HAP-1 (cell line): ENCODE results near the gene CCND1.
A peak's percentile ranks its signal among the peaks of the same experiment; 100 is the strongest.

Experiments
- DNase-seq, 2 experiments: peaks; one replicate each; pipeline ENCODE4 v3.0.0-alpha.2; 2016 to 2020; ENCODE audit warnings: low spot score in 2 of 2
- H3K27me3 ChIP-seq: fragments of 250-450 bp; sonication (Bioruptor Pico); 2 replicates; pipeline ENCODE4 v1.5.1; 2020; ENCODE audit warnings: low read depth, mild to moderate bottlenecking, moderate library complexity
- H3K36me3 ChIP-seq: fragments of 250-450 bp; sonication (Bioruptor Pico); replicated peaks from 2 replicates; pipeline ENCODE4 v1.5.1; 2020; ENCODE audit warnings: mild to moderate bottlenecking
- H3K4me1 ChIP-seq: fragments of 250-450 bp; sonication (Bioruptor Pico); 2 replicates; pipeline ENCODE4 v1.5.1; 2020; ENCODE audit warnings: mild to moderate bottlenecking
- H3K4me3 ChIP-seq: fragments of 250-450 bp; sonication (Bioruptor Pico); 2 replicates; pipeline ENCODE4 v1.5.1; 2020; ENCODE audit warnings: mild to moderate bottlenecking, moderate library complexity
- H3K9me3 ChIP-seq: fragments of 250-450 bp; sonication (Bioruptor Pico); 2 replicates; pipeline ENCODE4 v1.5.1; 2020; ENCODE audit warnings: mild to moderate bottlenecking, moderate library complexity
- in situ Hi-C: fragments of 300-500 bp; cut with MboI; formaldehyde crosslinking; loops from 3 replicates; pipeline ENCODE4 v1.14.3; 2020; ENCODE audit warnings: low sequenced_read_pairs, inconsistent platforms, mixed read lengths

CCND1 gene

DNA sequence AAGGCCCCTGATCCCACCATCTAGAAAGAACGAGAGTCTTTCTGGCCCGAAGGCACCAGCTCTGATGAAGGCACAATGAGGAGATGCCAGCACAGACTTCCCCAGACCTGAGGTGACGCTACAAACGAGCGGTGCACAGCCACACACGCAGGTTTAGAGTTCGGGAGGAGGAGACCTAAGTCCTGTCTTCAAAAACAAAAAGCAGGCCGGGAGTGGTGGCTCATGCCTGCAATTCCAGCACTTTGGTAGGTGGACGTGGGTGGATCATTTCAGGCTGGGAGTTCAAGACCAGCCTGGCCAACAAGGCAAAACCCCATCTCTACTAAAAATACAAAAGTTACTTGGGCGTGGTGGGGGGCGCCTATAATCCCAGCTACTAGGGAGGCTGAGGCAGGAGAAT lies 24.7 kb downstream of the CCND1 start:
- H3K4me3 ChIP-seq = no peak overlapping the region
- DNase-seq = no peak
- H3K27me3 ChIP-seq = no peaks in the 10 kb centered on the region
- no peaks in the 10 kb centered on the region for H3K9me3 ChIP-seq
- peaks cover 10% of the 10 kb centered on the region for H3K36me3 ChIP-seq
- H3K4me1 ChIP-seq = no peaks in the 10 kb centered on the region; the same call in 1 of the 2 replicates
- in situ Hi-C loops = loop anchor here (25.0 kb wide), 1 partner anchor 1403 kb away; the partner anchor contains the start of gene C11orf24

GRCh38 chr11:69666261-69666660 lies 25.3 kb downstream of the CCND1 start:
- Histone ChIP-seq H3K36me3 (peaks cover 12% of the 10 kb centered on the region), H3K9me3 (no peaks in the 10 kb centered on the region), H3K4me1 (no peaks in the 10 kb centered on the region; the same call in none of the 2 replicates), H3K27me3 (no peaks in the 10 kb centered on the region), H3K4me3 (no peak overlapping the region)
- no peak for DNase-seq
- in situ Hi-C loops = loop anchor here (25.0 kb wide), 1 partner anchor 1404 kb away; the partner anchor contains the start of gene C11orf24

DNA sequence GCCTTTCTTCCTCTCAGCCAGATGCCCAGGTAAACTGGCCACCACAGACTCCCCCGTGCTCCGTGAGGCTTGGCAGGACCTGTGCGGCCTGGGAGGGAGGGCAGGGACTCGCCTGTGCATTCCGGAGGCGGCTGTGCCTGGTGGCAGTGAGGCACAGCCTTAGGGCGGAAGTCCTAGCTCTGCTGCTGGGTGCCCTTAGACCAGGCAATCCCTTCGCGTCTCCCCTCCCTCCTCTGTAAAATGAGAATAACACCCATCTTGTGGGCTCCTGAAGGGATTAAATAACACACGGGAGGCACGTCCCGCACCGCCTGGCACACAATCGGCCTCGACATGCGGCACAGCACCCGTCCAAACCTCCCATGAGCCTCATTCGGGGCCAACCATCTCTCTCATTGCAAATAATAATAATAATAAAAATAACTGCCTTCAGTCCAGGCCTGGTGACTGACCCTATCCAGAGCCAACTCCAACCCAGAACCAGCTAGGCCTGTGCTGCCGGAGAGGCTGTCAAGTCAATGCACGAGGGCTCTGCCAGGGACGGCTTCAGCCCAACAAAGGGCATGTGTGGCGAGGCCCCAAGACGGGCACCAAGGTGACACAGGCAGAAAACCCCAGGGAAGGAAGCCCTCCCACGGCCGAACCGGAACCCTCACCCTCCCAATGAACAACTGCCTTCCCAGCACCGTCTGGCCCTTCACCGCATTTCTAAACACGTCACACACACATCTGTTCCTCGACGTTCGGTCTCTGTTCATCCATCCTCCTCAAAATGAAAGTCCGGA lies 26.0 kb downstream of the CCND1 start:
- Histone ChIP-seq H3K36me3 (peaks cover 18% of the 10 kb centered on the region), H3K9me3 (no peaks in the 10 kb centered on the region), H3K4me3 (no peak overlapping the region), H3K27me3 (no peaks in the 10 kb centered on the region), H3K4me1 (no peaks in the 10 kb centered on the region; the same call in none of the 2 replicates)
- in situ Hi-C loops = loop anchor here (25.0 kb wide), 1 partner anchor 1405 kb away; the partner anchor contains the start of gene C11orf24
- DNase-seq = no peak

DNA sequence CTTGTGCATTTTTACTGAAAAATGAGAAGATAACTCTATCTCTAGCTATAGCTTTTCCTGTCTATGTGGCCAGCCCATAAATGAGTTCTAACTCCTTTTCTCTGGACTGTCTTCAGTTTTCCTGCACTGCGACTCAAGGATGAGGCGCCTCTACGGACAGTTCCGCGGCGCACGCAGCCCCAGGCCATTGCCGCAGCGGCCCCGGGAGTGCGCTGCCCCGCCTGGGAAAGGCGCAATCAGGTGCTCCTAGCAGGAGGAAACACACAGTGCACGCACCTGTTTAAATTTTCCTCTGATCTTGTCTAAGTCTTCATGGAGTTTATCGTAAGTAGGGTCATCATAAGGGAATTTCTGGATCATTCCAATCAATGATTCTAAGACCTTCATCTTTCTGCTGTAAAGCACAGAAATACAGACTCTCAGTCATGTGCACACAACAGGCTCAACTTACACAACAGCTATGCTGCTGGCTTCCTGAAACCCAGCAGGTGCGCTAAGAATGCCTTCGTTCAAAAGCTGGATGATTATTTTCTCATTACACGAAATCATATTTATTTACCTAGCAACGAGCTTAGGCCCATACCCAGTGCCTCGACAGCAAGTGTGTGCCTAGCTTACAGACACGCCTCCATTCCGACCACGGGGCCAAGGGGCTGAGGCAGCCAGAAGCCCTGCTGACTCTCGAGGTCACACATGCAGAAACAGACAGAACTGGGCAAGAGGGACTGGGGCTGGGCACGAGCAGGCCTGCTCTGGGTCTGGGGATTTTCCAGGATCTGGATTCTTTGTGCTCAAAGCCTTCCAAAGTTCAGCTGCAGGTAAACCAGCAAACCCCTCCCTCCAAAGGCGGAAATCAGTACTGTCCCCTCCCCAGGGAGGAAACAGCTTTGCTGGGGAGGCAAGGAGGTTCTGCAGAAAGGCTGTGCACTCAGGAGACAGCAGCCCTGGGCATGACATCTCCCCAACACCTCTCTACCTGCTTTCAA lies 27.0 kb downstream of the CCND1 start:
- H3K4me3 ChIP-seq = no peak overlapping the region
- no peaks in the 10 kb centered on the region for H3K9me3 ChIP-seq
- in situ Hi-C loops = loop anchor here (25.0 kb wide), 1 partner anchor 1406 kb away; the partner anchor contains the start of gene C11orf24
- H3K36me3 ChIP-seq = peaks cover 18% of the 10 kb centered on the region
- no peaks in the 10 kb centered on the region for H3K27me3 ChIP-seq
- DNase-seq = no peak
- H3K4me1 ChIP-seq = no peaks in the 10 kb centered on the region; the same call in none of the 2 replicates

DNA sequence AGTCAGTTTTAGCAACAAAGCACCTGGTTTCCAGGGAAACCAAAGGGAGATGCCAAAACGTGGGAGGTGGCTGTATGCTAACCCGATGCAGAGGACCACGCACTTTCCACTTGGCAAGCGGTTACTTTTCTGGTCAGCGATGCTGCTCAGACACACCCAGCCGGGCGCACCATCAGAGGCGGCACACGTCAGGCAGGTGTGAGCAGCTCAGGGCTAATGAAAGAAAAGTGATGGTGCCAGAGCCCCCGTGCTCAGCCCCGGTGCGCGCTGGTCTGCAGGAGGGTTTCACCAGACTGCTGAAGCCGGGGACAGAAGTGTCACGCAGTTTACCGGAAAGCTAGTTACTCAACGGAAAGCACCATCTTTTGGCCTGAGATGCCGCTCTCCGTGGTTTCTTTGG lies 28.5 kb downstream of the CCND1 start:
- Histone ChIP-seq H3K4me1 (peaks cover 3% of the 10 kb centered on the region), H3K36me3 (peaks cover 22% of the 10 kb centered on the region), H3K27me3 (no peaks in the 10 kb centered on the region), H3K4me3 (no peak overlapping the region), H3K9me3 (no peaks in the 10 kb centered on the region)
- in situ Hi-C loops = loop anchor here (25.0 kb wide), 1 partner anchor 1407 kb away; the partner anchor contains the start of gene C11orf24
- no peak for DNase-seq

DNA sequence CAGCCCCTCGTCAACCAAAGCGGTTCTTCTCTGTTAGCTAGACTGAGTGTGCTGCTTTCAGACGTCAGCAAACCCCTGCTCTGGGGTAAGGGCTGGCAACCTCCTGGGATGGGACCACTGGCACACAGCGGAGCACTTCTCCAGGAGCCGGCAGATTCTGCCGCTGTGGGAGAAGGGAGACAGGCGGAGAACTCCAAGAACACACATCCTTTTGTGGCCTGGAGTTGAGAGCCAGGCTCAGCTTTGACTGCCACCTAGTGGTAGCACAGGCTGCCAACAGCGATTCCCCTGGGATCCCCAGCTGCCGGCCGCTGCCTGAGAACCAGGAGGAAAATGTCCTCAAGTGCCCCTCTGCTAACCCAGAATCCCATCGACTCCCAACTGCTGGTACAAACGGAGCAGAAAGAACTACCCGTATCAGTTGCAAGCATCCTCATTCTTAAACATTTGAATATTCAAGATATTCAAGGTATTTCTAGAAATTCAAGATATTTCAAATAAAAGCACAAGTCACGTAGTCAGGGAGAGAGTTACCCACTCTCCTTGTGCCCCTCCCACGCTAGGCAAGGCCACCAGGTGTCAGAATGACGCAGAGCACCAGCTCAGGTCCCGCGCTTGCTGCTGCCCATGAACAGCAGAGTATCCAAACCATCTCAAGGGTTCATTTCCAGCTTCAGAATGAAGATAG lies 29.3 kb downstream of the CCND1 start:
- H3K4me3 ChIP-seq = no peak overlapping the region
- peaks cover 24% of the 10 kb centered on the region for H3K36me3 ChIP-seq
- H3K27me3 ChIP-seq = no peaks in the 10 kb centered on the region
- no peaks in the 10 kb centered on the region for H3K9me3 ChIP-seq
- DNase-seq = peak; percentile 75 to 89
- H3K4me1 ChIP-seq = peaks cover 3% of the 10 kb centered on the region
- in situ Hi-C loops = loop anchor here (25.0 kb wide), 1 partner anchor 1408 kb away; the partner anchor contains the start of gene C11orf24

DNA sequence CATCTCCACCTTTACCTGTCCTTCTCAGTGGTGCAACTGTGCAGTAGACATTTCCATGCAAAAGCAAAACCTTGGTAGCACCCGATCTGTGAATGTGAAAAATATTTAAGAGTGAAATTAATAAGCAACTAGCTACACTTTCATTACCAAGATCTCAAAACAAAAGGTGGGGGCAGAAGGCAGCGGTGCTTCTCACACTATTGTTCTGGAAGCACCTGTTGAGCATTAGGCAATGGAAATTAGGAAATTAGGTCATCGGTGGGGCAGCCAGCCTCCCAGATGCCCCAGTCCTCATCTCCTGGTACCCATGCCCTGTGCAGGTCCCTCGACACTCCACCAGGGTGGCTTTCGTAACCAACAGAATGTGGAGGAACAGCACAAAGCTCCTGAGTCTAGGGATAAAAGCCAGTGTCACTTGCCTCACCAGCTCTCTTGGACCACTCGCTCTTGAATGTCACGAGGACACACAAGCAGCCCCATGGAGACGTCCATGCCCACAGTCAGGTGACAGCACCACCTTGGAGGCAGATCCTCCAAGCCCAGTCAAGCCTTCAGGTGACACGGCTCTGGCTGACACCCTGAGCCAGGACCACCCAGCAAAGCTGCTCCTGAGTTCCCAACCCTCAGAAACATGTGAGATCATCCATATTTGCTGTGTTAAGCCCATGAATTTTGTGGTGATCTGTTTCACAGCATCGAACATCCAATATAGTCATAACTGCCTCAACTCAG lies 30.9 kb downstream of the CCND1 start:
- in situ Hi-C loops = loop anchor here (25.0 kb wide), 1 partner anchor 1410 kb away; the partner anchor contains the start of gene C11orf24
- Histone ChIP-seq H3K27me3 (no peaks in the 10 kb centered on the region), H3K4me1 (peaks cover 3% of the 10 kb centered on the region), H3K9me3 (no peaks in the 10 kb centered on the region), H3K36me3 (peaks cover 24% of the 10 kb centered on the region), H3K4me3 (no peak overlapping the region)
- DNase-seq = no peak

- peak overlapping the region; percentile 92 for H3K4me3 ChIP-seq
- in situ Hi-C loops = loop anchor here (25.0 kb wide), 1 partner anchor 1412 kb away; the partner anchor contains the start of gene C11orf24
- peaks cover 3% of the 10 kb centered on the region for H3K4me1 ChIP-seq
- peaks cover 15% of the 10 kb centered on the region for H3K36me3 ChIP-seq
- no peaks in the 10 kb centered on the region for H3K27me3 ChIP-seq
- no peaks in the 10 kb centered on the region for H3K9me3 ChIP-seq
- no peak for DNase-seq
Measured at GRCh38 chr11:69674267-69674885, 33.4 kb downstream of the CCND1 start.

DNA sequence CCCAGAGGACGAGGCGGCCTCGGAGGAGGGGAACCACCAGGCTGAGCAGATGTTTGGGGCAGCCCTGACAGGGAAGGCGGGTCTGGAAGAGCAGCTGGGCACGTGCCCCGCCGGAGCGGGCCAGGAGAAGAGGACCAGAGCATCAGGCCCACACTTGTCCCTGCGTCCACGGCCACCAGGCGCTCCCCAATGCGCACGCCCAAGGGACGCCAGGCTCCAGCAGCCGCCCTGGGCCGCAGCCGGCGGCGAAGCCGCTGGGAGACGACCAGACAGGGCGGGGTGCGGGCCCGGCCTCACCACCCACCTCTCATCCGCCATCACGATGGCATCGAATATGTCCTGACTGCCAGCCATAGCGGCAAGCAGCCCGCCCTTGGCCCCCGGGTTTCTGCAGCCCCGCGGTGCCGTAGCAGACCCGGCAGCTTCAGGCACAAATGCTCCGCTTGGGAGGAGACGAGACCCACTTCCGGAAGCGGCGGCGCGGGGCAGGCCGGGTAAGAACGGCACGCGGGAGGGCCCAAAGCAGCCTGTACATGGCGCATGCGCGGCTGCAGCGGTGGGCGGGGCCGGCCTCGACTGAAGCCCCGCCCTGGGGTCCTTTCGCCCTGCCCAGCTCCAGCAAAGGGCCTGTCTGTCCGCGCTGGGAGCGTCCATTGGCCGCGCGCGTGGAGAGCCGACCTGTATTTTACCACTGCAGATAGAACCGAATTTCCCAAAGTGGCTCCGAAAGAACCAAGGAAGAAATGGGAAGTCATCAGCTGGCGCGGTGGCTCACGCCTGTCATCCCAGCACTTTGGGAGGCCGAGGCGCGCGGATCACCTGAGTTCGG lies 34.1 kb downstream of the CCND1 start, which contains the start of gene LTO1:
LTO1 (minus strand) TSS at position 468 of the 829 bp plus-strand sequence; CDS start at position 354, 114 bp downstream.
- no peaks in the 10 kb centered on the region for H3K9me3 ChIP-seq
- peaks cover 3% of the 10 kb centered on the region for H3K4me1 ChIP-seq
- H3K4me3 ChIP-seq = peak within 1 kb of the TSS; percentile 92
- peak; percentile 82 to 96 for DNase-seq
- in situ Hi-C loops = loop anchor here (25.0 kb wide), 1 partner anchor 1413 kb away; the partner anchor contains the start of gene C11orf24
- peaks cover 15% of the 10 kb centered on the region for H3K36me3 ChIP-seq
- H3K27me3 ChIP-seq = no peaks in the 10 kb centered on the region

DNA sequence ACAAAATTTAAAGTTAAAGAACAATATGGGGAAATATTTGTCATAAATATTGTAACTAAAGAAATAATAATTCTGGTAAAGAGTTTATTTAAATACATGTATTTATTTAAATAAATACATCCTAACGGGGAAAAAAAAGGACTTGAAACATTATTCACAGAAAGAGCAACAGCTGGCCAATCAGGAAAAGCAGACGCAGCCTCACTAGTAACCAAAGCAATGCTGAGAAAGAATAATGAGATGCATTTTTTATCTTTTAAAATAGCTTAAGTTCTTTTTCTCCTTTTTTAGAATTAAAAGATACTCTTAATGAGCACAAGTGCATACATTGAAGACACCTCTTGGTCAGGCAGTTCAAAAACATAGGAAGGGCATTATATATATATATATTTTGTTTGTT lies 36.8 kb downstream of the CCND1 start:
- 0 out of 2 replicates have a peak, but pooled peaks cover 3% of the 10 kb centered on the region for H3K4me1 ChIP-seq
- no peak for DNase-seq
- in situ Hi-C loops = no loop called here
- no peaks in the 10 kb centered on the region for H3K27me3 ChIP-seq
- H3K9me3 ChIP-seq = no peaks in the 10 kb centered on the region
- H3K4me3 ChIP-seq = no peak overlapping the region
- peaks cover 7% of the 10 kb centered on the region; the same call in 1 of the 2 replicates for H3K36me3 ChIP-seq

GRCh38 chr11:69680688-69681087 lies 39.7 kb downstream of the CCND1 start:
- in situ Hi-C loops = loop anchor here (10.0 kb wide), 1 partner anchor 234 kb away; no protein-coding TSS in a partner anchor
- H3K27me3 ChIP-seq = no peaks in the 10 kb centered on the region
- H3K4me1 ChIP-seq = no peaks in the 10 kb centered on the region
- H3K9me3 ChIP-seq = no peaks in the 10 kb centered on the region
- no peaks in the 10 kb centered on the region for H3K36me3 ChIP-seq
- no peak overlapping the region for H3K4me3 ChIP-seq
- no peak for DNase-seq
